ENCODE results near the gene HIBADH.

The HIBADH gene

GRCh38 chr7:27476493-27476892 lies 186.2 kb downstream of the HIBADH start:
- H3K4me3 ChIP-seq (replicated peaks; ENCODE audit: low read depth, low read length): no peak overlapping the region
- no peak for TF ChIP-seq CTCF (IDR thresholded peaks at IDR 0.05; ENCODE audit: low read depth, low read length, missing control alignments)
- no peak for DNase-seq (ENCODE audit: extremely low read depth, low read depth)
